ENCODE measurements around the gene PRF1.

DNA sequence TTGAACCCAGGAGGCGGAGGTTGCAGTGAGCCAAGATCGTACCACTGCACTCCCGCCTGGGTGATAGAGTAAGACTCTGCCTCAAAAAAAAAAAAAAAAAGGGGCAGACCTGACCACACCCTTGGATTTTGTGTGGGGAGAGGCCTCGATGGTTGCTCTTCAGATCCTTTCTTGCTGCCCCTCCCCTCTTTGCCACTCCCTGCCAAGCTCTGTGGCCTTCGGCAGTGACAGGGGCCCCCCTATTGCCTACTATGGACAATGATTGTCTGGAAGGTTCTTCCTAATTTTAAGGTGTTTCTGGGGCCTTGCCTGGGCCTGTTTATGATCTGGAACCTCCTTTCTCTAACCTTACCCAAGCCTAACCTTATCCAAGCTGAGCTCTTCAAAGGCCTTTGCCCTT lies 795 bp downstream of the PRF1 start:
- no peak for TF ChIP-seq CTCF (IDR thresholded peaks at IDR 0.05; ENCODE audit: poor library complexity)
- no peak for TF ChIP-seq EZH2 (IDR thresholded peaks at IDR 0.05; ENCODE audit: borderline replicate concordance)
- no peak for TF ChIP-seq EZH2phosphoT487 (IDR thresholded peaks at IDR 0.05; ENCODE audit: low read depth, severe bottlenecking, unreplicated experiment)

All from hepatocyte (in vitro differentiated cells).